H1 (cell line): ENCODE measurements around the gene NT5M. TPM values are rescaled to one million over a fixed set of nuclear protein-coding genes. Genes with fewer than 3 reads are reported as not detected.

Experiments
- CTCF ChIA-PET: fragments of 300-600 bp; sonication (Branson Sonifier 250); formaldehyde crosslinking; loops from one replicate; lab custom pipeline; 2021; ENCODE audit not compliant: partially characterized antibody; lab: Charles Lee
- POLR2A ChIA-PET: fragments of 300-600 bp; sonication (Branson Sonifier 250); formaldehyde crosslinking; loops from one replicate; lab custom pipeline; 2021; ENCODE audit warnings: inconsistent platforms; ENCODE audit not compliant: partially characterized antibody; lab: Charles Lee
- DNase-seq, 2 experiments: peaks; one replicate each; pipeline versions ENCODE4 v3.0.0 to v3.0.0-alpha.2; 2010 to 2022; ENCODE audit warnings: low spot score in 2 of 2, low read depth in 1 of 2, mixed read lengths in 1 of 2
- FAIRE-seq: peaks from 2 replicates; lab custom pipeline; 2011; peaks lifted over from hg19 to GRCh38; lab: Jason Lieb, UNC
- H2AFZ ChIP-seq: 2 replicates; pipeline ENCODE4 v1.8.1; 2012; ENCODE audit warnings: low read length, inconsistent platforms
- H2AK5ac ChIP-seq: 2 replicates; pipeline ENCODE4 v1.6.1; 2013; ENCODE audit warnings: low read depth, low read length
- H2BK120ac ChIP-seq: replicated peaks from 2 replicates; pipeline ENCODE3; 2013; ENCODE audit warnings: low read depth, low read length, inconsistent platforms
- H2BK12ac ChIP-seq: 2 replicates; pipeline ENCODE4 v1.6.1; 2013; ENCODE audit warnings: low read depth, low read length
- H2BK15ac ChIP-seq: 2 replicates; pipeline ENCODE4 v1.6.1; 2013; ENCODE audit warnings: low read length
- H2BK20ac ChIP-seq: 2 replicates; pipeline ENCODE4 v1.6.1; 2013; ENCODE audit warnings: low read length
- H2BK5ac ChIP-seq: 2 replicates; pipeline ENCODE4 v1.6.1; 2013; ENCODE audit warnings: low read depth, low read length
- H3K14ac ChIP-seq: 2 replicates; pipeline ENCODE4 v1.6.1; 2013; ENCODE audit warnings: inconsistent platforms; ENCODE audit not compliant: insufficient read length
- H3K18ac ChIP-seq: 2 replicates; pipeline ENCODE4 v1.6.1; 2013; ENCODE audit warnings: low read length; ENCODE audit errors: extremely low read depth
- H3K23ac ChIP-seq: 2 replicates; pipeline ENCODE4 v1.6.1; 2013; ENCODE audit warnings: inconsistent platforms; ENCODE audit not compliant: insufficient read length
- H3K23me2 ChIP-seq: 2 replicates; pipeline ENCODE4 v1.6.1; 2013; ENCODE audit warnings: low read depth, low read length
- H3K27ac ChIP-seq: 2 replicates; pipeline ENCODE4 v1.6.1; 2011; ENCODE audit warnings: low read depth, low read length, inconsistent platforms
- H3K27me3 ChIP-seq, 4 experiments: replicated peaks in 1 of 4; 1 replicate in 1 of 4; 2 replicates in 3 of 4; pipeline versions ENCODE4 v1.6.1 to v1.8.1; 2011 to 2013; ENCODE audit warnings: low read length in 3 of 4, mild to moderate bottlenecking in 3 of 4, inconsistent platforms in 2 of 4, mixed read lengths in 2 of 4, moderate library complexity in 1 of 4; ENCODE audit not compliant: control insufficient read depth in 3 of 4, insufficient read depth in 3 of 4; ENCODE audit errors: extremely low read depth in 1 of 4
- H3K36me3 ChIP-seq, 4 experiments: 2 replicates each; pipeline versions ENCODE4 v1.6.1 to v1.8.1; 2011 to 2013; ENCODE audit warnings: mild to moderate bottlenecking in 4 of 4, low read length in 3 of 4, moderate library complexity in 2 of 4, control low read depth in 1 of 4, inconsistent platforms in 1 of 4; ENCODE audit not compliant: insufficient read depth in 4 of 4, control insufficient read depth in 2 of 4
- H3K4ac ChIP-seq: replicated peaks from 2 replicates; pipeline ENCODE3; 2013; ENCODE audit warnings: low read length, low read depth, mixed read lengths, inconsistent platforms; ENCODE audit not compliant: insufficient read length
- H3K4me1 ChIP-seq, 4 experiments: replicated peaks in 1 of 4; 1 replicate in 1 of 4; 2 replicates in 3 of 4; pipeline versions ENCODE4 v1.6.1 to v1.8.1; 2011 to 2013; ENCODE audit warnings: low read length in 3 of 4, inconsistent platforms in 2 of 4, mixed read lengths in 1 of 4; ENCODE audit not compliant: insufficient read depth in 4 of 4, control insufficient read depth in 3 of 4
- H3K4me2 ChIP-seq, 2 experiments: 2 replicates each; pipeline versions ENCODE4 v1.6.1 to v1.8.1; 2011 to 2013; ENCODE audit warnings: low read depth in 2 of 2, low read length in 2 of 2, control low read depth in 1 of 2, inconsistent platforms in 1 of 2, mild to moderate bottlenecking in 1 of 2; ENCODE audit not compliant: insufficient read depth in 1 of 2
- H3K4me3 ChIP-seq, 4 experiments: fragments of 200-600, 300-600 bp in 1 of 4; sonication (generic), shearing (Covaris generic), sonication (Bioruptor Twin) in 1 of 4; 2 replicates each; pipeline versions ENCODE4 v1.5.1 to v1.8.1; 2011 to 2016; ENCODE audit warnings: low read length in 4 of 4, low read depth in 3 of 4, control low read depth in 2 of 4, inconsistent platforms in 2 of 4, mild to moderate bottlenecking in 2 of 4, mixed read lengths in 1 of 4, moderate library complexity in 1 of 4; ENCODE audit not compliant: insufficient read depth in 2 of 4; ENCODE audit errors: extremely low read depth in 1 of 4
- H3K56ac ChIP-seq: replicated peaks from 2 replicates; pipeline ENCODE3; 2013; ENCODE audit warnings: low read depth, mild to moderate bottlenecking, mixed read lengths, low read length, inconsistent platforms; ENCODE audit not compliant: insufficient read length
- H3K79me1 ChIP-seq: 2 replicates; pipeline ENCODE4 v1.6.1; 2013; ENCODE audit warnings: low read depth, low read length, control low read depth
- H3K79me2 ChIP-seq, 2 experiments: 2 replicates each; pipeline versions ENCODE4 v1.6.1 to v1.8.1; 2012 to 2013; ENCODE audit warnings: low read length in 2 of 2, mild to moderate bottlenecking in 2 of 2, inconsistent platforms in 1 of 2; ENCODE audit not compliant: insufficient read depth in 2 of 2, control insufficient read depth in 1 of 2
- H3K9ac ChIP-seq, 4 experiments: replicated peaks in 1 of 4; 1 replicate in 1 of 4; 2 replicates in 3 of 4; pipeline versions ENCODE4 v1.6.1 to v1.8.1; 2011 to 2013; ENCODE audit warnings: low read depth in 3 of 4, low read length in 3 of 4, control low read depth in 2 of 4, mild to moderate bottlenecking in 2 of 4, moderate library complexity in 2 of 4, inconsistent platforms in 1 of 4; ENCODE audit errors: extremely low read depth in 1 of 4
- H3K9me3 ChIP-seq, 2 experiments: 2 replicates each; pipeline versions ENCODE4 v1.6.1 to v1.8.1; 2012 to 2013; ENCODE audit warnings: mild to moderate bottlenecking in 2 of 2, moderate library complexity in 2 of 2, control low read depth in 1 of 2, inconsistent platforms in 1 of 2, low read depth in 1 of 2, low read length in 1 of 2, mixed read lengths in 1 of 2; ENCODE audit not compliant: insufficient read depth in 2 of 2
- H4K20me1 ChIP-seq, 2 experiments: replicated peaks in 1 of 2; 2 replicates each; pipeline versions ENCODE3 to v1.8.1; 2011 to 2013; ENCODE audit warnings: inconsistent platforms in 2 of 2, low read length in 2 of 2, mild to moderate bottlenecking in 1 of 2; ENCODE audit not compliant: insufficient read depth in 2 of 2, control insufficient read depth in 1 of 2
- H4K5ac ChIP-seq: 2 replicates; pipeline ENCODE4 v1.6.1; 2013; ENCODE audit warnings: low read length, low read depth, mixed read lengths, inconsistent platforms; ENCODE audit not compliant: insufficient read length
- H4K8ac ChIP-seq: 2 replicates; pipeline ENCODE4 v1.8.0; 2013; ENCODE audit warnings: mild to moderate bottlenecking, moderate library complexity, low read length, inconsistent platforms; ENCODE audit not compliant: insufficient read depth; ENCODE audit errors: extremely low read depth
- H4K91ac ChIP-seq: replicated peaks from 2 replicates; pipeline ENCODE3; 2013; ENCODE audit warnings: low read length, mixed read lengths, inconsistent platforms; ENCODE audit not compliant: insufficient read length
- CEBPB ChIP-seq: IDR thresholded peaks from 2 replicates; pipeline ENCODE4 v1.6.1; 2012; ENCODE audit warnings: low read depth, low read length
- CREB1 ChIP-seq: IDR thresholded peaks from 2 replicates; pipeline ENCODE4 v1.6.1; 2012; ENCODE audit warnings: inconsistent platforms
- E2F6 ChIP-seq: IDR thresholded peaks from 2 replicates; pipeline ENCODE4 v1.6.1; 2012; ENCODE audit warnings: inconsistent platforms
- JUN ChIP-seq: IDR thresholded peaks from 2 replicates; pipeline ENCODE4 v1.6.1; 2011; ENCODE audit warnings: low read depth, mild to moderate bottlenecking, improper control_type of control experiment, low read length
- MAX ChIP-seq: IDR thresholded peaks from 2 replicates; pipeline ENCODE4 v1.6.1; 2012; ENCODE audit warnings: inconsistent platforms
- PHF8 ChIP-seq: fragments of 200-600 bp; sonication (generic); conservative IDR thresholded peaks from 2 replicates; pipeline ENCODE4 v1.7.1; 2012; ENCODE audit warnings: low read depth, mild to moderate bottlenecking, inconsistent platforms, low read length, moderate library complexity
- POLR2A ChIP-seq, 2 experiments: IDR thresholded peaks; 1 replicate in 1 of 2; 2 replicates in 1 of 2; pipeline ENCODE4 v1.6.1; 2011; ENCODE audit warnings: low read depth in 2 of 2, low read length in 2 of 2, mild to moderate bottlenecking in 2 of 2; ENCODE audit errors: control extremely low read depth in 1 of 2
- RBBP5 ChIP-seq: IDR thresholded peaks from 2 replicates; pipeline ENCODE4 v1.7.1; 2012; ENCODE audit warnings: low read depth, mild to moderate bottlenecking, inconsistent platforms, low read length, moderate library complexity, borderline replicate concordance
- SP1 ChIP-seq: IDR thresholded peaks from 2 replicates; pipeline ENCODE4 v1.6.1; 2011; ENCODE audit warnings: low read depth, low read length
- SUZ12 ChIP-seq: fragments of 200-600 bp; sonication (generic); IDR thresholded peaks from 2 replicates; pipeline ENCODE4 v1.6.1; 2012; ENCODE audit warnings: mild to moderate bottlenecking, inconsistent platforms, low read length, moderate library complexity, mixed read lengths
- TBP ChIP-seq: IDR thresholded peaks from 2 replicates; pipeline ENCODE4 v1.6.1; 2011; ENCODE audit warnings: low read depth, low read length, improper control_type of control experiment
- YY1 ChIP-seq: IDR thresholded peaks from 2 replicates; pipeline ENCODE4 v1.6.1; 2011; ENCODE audit warnings: low read depth, mild to moderate bottlenecking, low read length
- WGBS, 2 experiments: shearing (Covaris generic) in 1 of 2; methylation state at CpG; one replicate each; pipeline versions ENCODE4 v1.1.6 to v1.1.7; 2013 to 2015; ENCODE audit warnings: low lambda C conversion rate in 2 of 2, mixed read lengths in 2 of 2, inconsistent platforms in 1 of 2, low coverage in 1 of 2, missing lambda C conversion rate in 1 of 2; ENCODE audit not compliant: insufficient replicate concordance in 2 of 2, insufficient coverage in 1 of 2, insufficient read length in 1 of 2; ENCODE audit errors: extremely low coverage in 1 of 2, missing lambda C conversion rate in 1 of 2; 5-methylcytosine and 5-hydroxymethylcytosine counted together
- polyA plus RNA-seq, 7 experiments: library from polyadenylated mRNA; depleted of rRNA in 3 of 7; stranded (reverse) in 5 of 7; unstranded in 2 of 7; fragments of >200 nt in 5 of 7; fragments of 200-250 nt in 2 of 7; gene quantifications; 1 replicate in 5 of 7; 2 replicates in 1 of 7; 4 replicates in 1 of 7; pipeline versions ENCODE4 v1.2.1 to v1.2.3, GENCODE V29; 2011 to 2013; ENCODE audit warnings: missing spikeins in 2 of 7, mixed read lengths in 2 of 7
- total RNA-seq: library from RNA; stranded (reverse); fragmentation: NEBNext Ultra II Directional; extraction: Animal tissue kit (Norgen Biotek cat#: 25700); gene quantifications from 2 replicates; pipeline ENCODE4 v1.2.1, GENCODE V29; 2021

NT5M gene
- total and polyA plus RNA-seq, 2 of the 8 experiments (the other 6 are each of a cell fraction or from before 2014, with no cell fraction given): 7.6 to 18.2 TPM

GRCh38 chr17:17391668-17392370 is 88.6 kb downstream of the NT5M start:
- H4K91ac ChIP-seq: no peak overlapping the region
- WGBS, 2 experiments: 89% methylated on average over 23 of the region's 23 CpGs; no CpG with 5 or more reads in 1 of the 2 experiments
- no peaks in the 10 kb centered on the region; the same call in 1 of the 2 replicates for H3K23me2 ChIP-seq
- no peaks in the 10 kb centered on the region for H3K9me3 ChIP-seq
- H2AFZ ChIP-seq: 0 out of 2 replicates have a peak overlapping the region, but pooled peaks have one; percentile 12
- no peak overlapping the region for H4K8ac ChIP-seq
- no peak overlapping the region for H2BK20ac ChIP-seq
- H3K79me1 ChIP-seq: no peaks in the 10 kb centered on the region
- H3K4me3 ChIP-seq: no peak overlapping the region
- no peak overlapping the region for H2BK5ac ChIP-seq
- no peak overlapping the region for H3K4me2 ChIP-seq
- FAIRE-seq (no peak), DNase-seq (no peak)
- H4K20me1 ChIP-seq: peaks cover 0 to 2% of the 10 kb centered on the region in 2 experiments
- H2AK5ac ChIP-seq: no peak overlapping the region
- H3K18ac ChIP-seq: no peak overlapping the region
- H3K56ac ChIP-seq: no peak overlapping the region
- no peak overlapping the region for H2BK12ac ChIP-seq
- no peak overlapping the region for H4K5ac ChIP-seq
- no peak overlapping the region for H3K27ac ChIP-seq
- CTCF ChIA-PET: interaction anchor here (0.6 to 2.3 kb wide), 11 partner anchors 10 to 651 kb away, joined by 3 to 8 read pairs (median 3); no protein-coding TSS in a partner anchor
- TF ChIP-seq SUZ12 (no peak), SP1 (0 out of 2 replicates have a peak, but pooled peaks have one; percentile 33), PHF8 (no peak), YY1 (no peak), E2F6 (no peak), RBBP5 (no peak), POLR2A (IDR thresholded peaks at IDR 0.05; ENCODE audit: control extremely low read depth in 1 of 2, low read depth in 2 of 2, low read length in 2 of 2) (no peak), MAX (peak; percentile 16; the same call in 1 of the 2 replicates), JUN (no peak), CEBPB (no peak), TBP (no peak), CREB1 (no peak)
- H3K9ac ChIP-seq: no peak overlapping the region
- H3K79me2 ChIP-seq: no peaks in the 10 kb centered on the region
- H3K4ac ChIP-seq: no peak overlapping the region
- H3K36me3 ChIP-seq: no peaks in the 10 kb centered on the region
- no peak overlapping the region for H3K23ac ChIP-seq
- no peak overlapping the region for H2BK15ac ChIP-seq
- no peaks in the 10 kb centered on the region; a peak in 1 of 7 replicates for H3K27me3 ChIP-seq
- H3K14ac ChIP-seq: no peak overlapping the region
- no peak overlapping the region for H2BK120ac ChIP-seq
- no peaks in the 10 kb centered on the region for H3K4me1 ChIP-seq
- POLR2A ChIA-PET: interaction anchor here (0.7 kb wide), 1 partner anchor 9 kb away, joined by 3 read pairs; no protein-coding TSS in a partner anchor
